ENCODE results near the gene ARHGEF3. TPM values are rescaled to one million over a fixed set of nuclear protein-coding genes. Genes with fewer than 3 reads are reported as not detected.
A peak's percentile ranks its signal among the peaks of the same experiment; 100 is the strongest.

ARHGEF3 gene
- total and polyA plus RNA-seq, 2 experiments from 2014 or later: 41.7 to 63.8 TPM

- peak within 1 kb of the TSS; percentile 99 for H2AFZ ChIP-seq
- H4K20me1 ChIP-seq (ENCODE audit: insufficient read depth, poor library complexity, severe bottlenecking): no peaks in the 10 kb centered on the region
These were observed 118.5 kb downstream of the ARHGEF3 start, which contains the start of gene TASOR for GRCh38 chr3:56683122-56683817. TSS of gene TASOR (minus strand) at chr3:56683265. CDS start at chr3:56683006, 259 bp downstream.

DNA sequence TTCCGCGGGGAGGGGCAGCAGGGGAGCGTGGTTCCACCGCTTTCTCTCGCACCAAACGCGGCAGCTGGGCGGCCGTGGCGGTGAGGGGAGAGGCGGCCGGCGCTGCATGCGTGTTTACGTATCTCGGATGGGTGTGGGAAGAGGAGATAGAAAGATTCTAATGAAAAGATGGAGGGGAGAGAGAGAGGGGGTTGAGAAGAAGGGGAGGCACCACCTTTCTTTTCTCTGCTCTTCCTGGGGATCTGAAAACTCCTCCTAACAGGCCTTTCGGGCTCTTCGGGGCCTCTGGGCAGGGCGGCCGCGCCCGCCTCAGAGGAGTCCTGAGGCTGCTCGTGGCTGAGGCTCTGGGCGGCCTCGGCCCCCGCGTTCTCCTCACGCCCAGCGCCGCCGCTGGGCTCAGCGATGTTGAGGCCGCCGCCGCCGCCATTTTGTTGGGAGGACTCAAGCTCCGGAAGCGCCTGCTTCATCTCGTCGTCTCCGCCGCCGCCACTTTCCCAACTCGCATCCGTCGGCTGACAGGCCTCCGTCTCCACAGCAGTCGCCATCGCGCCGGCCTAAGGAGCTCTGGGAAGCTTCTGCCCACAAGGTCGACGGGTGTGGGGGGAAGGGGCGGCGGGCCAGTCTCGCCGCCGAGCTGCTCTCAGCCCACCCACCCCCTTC lies 119.2 kb downstream of the ARHGEF3 start:
- no peaks in the 10 kb centered on the region for H3K36me3 ChIP-seq (replicated peaks; ENCODE audit: insufficient read depth, low read depth)
- peaks cover 48% of the 10 kb centered on the region for H3K79me2 ChIP-seq
- peak overlapping the region; percentile 100 for H3K27ac ChIP-seq
- H3K9me2 ChIP-seq (replicated peaks; ENCODE audit: insufficient read depth): no peaks in the 10 kb centered on the region
- TF ChIP-seq EZH2phosphoT487 (IDR thresholded peaks at IDR 0.05; ENCODE audit: low read depth, severe bottlenecking, unreplicated experiment) (no peak), EZH2 (IDR thresholded peaks at IDR 0.05; ENCODE audit: borderline replicate concordance) (no peak)
- TF ChIP-seq, protein P1, sequence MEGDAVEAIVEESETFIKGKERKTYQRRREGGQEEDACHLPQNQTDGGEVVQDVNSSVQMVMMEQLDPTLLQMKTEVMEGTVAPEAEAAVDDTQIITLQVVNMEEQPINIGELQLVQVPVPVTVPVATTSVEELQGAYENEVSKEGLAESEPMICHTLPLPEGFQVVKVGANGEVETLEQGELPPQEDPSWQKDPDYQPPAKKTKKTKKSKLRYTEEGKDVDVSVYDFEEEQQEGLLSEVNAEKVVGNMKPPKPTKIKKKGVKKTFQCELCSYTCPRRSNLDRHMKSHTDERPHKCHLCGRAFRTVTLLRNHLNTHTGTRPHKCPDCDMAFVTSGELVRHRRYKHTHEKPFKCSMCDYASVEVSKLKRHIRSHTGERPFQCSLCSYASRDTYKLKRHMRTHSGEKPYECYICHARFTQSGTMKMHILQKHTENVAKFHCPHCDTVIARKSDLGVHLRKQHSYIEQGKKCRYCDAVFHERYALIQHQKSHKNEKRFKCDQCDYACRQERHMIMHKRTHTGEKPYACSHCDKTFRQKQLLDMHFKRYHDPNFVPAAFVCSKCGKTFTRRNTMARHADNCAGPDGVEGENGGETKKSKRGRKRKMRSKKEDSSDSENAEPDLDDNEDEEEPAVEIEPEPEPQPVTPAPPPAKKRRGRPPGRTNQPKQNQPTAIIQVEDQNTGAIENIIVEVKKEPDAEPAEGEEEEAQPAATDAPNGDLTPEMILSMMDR (IDR thresholded peaks at IDR 0.05; ENCODE audit: poor library complexity): no peak
- H3K27me3 ChIP-seq: no peaks in the 10 kb centered on the region
- WGBS (ENCODE audit: low lambda C conversion rate, missing lambda C conversion rate): 1% methylated on average over 43 of the region's 58 CpGs
- peaks cover 4% of the 10 kb centered on the region for H3K9me3 ChIP-seq (ENCODE audit: low read depth)
- peak; percentile 87 for DNase-seq (ENCODE audit: low spot score)
- peak overlapping the region; percentile 99 for H2AFZ ChIP-seq
- peak overlapping the region; percentile 83 for H3K4me3 ChIP-seq
- H4K20me1 ChIP-seq (ENCODE audit: insufficient read depth, poor library complexity, severe bottlenecking): no peaks in the 10 kb centered on the region
- H3K4me1 ChIP-seq (ENCODE audit: insufficient read depth): peaks cover 3% of the 10 kb centered on the region
- peak overlapping the region; percentile 82 for H3K4me2 ChIP-seq

More at GRCh38 chr3:56683122-56683817, 118.5 kb downstream of the ARHGEF3 start, which contains the start of gene TASOR:
- no peak for TF ChIP-seq EZH2 (IDR thresholded peaks at IDR 0.05; ENCODE audit: borderline replicate concordance)
- TF ChIP-seq, protein P1 (IDR thresholded peaks at IDR 0.05; ENCODE audit: poor library complexity): no peak
- H3K79me2 ChIP-seq: peaks cover 43% of the 10 kb centered on the region
- peaks cover 3% of the 10 kb centered on the region for H3K4me1 ChIP-seq (ENCODE audit: insufficient read depth)
- peak within 1 kb of the TSS; percentile 82 for H3K4me2 ChIP-seq
- H3K9me3 ChIP-seq (ENCODE audit: low read depth): peaks cover 4% of the 10 kb centered on the region
- no peaks in the 10 kb centered on the region for H3K9me2 ChIP-seq (replicated peaks; ENCODE audit: insufficient read depth)
- no peaks in the 10 kb centered on the region for H3K36me3 ChIP-seq (replicated peaks; ENCODE audit: insufficient read depth, low read depth)
- peak within 1 kb of the TSS; percentile 100 for H3K27ac ChIP-seq
- WGBS (ENCODE audit: low lambda C conversion rate, missing lambda C conversion rate): 36% methylated on average over 58 of the region's 68 CpGs
- peak within 1 kb of the TSS; percentile 83 for H3K4me3 ChIP-seq
- DNase-seq (ENCODE audit: low spot score): peak; percentile 92
- no peaks in the 10 kb centered on the region for H3K27me3 ChIP-seq

DNA sequence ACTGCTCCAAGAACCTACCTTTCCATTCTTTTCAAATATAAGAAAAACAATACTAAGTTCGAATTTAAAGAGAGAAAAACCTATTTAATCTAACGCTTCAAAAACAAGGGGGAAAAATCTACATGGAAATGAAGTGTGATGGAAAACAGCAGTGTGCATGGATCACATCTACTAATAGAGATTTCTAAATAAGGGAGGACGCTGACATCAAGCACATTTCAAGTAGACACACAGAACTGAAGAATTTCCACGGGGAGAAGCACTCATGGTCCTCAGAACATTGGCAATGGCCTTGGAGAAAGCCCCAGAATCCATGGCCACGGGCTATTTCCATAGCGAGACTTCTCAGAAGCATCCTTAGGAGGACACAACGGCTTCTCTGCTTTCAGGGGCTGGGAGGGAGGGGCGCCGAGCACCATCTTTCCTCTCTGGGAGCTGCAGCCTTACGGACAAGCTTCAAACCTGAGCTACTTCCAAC lies 119.7 kb downstream of the ARHGEF3 start:
- Histone ChIP-seq H3K27ac (peak overlapping the region; percentile 100), H3K9me2 (replicated peaks; ENCODE audit: insufficient read depth) (no peaks in the 10 kb centered on the region), H3K27me3 (no peaks in the 10 kb centered on the region), H3K9me3 (ENCODE audit: low read depth) (peaks cover 4% of the 10 kb centered on the region), H3K4me1 (ENCODE audit: insufficient read depth) (peaks cover 3% of the 10 kb centered on the region), H2AFZ (peak overlapping the region; percentile 99), H3K79me2 (peaks cover 54% of the 10 kb centered on the region), H3K4me2 (peak overlapping the region; percentile 82), H3K4me3 (peak overlapping the region; percentile 83), H3K36me3 (replicated peaks; ENCODE audit: insufficient read depth, low read depth) (no peaks in the 10 kb centered on the region), H4K20me1 (ENCODE audit: insufficient read depth, poor library complexity, severe bottlenecking) (no peaks in the 10 kb centered on the region)
- TF ChIP-seq EZH2 (IDR thresholded peaks at IDR 0.05; ENCODE audit: borderline replicate concordance): no peak
- TF ChIP-seq EZH2phosphoT487 (IDR thresholded peaks at IDR 0.05; ENCODE audit: low read depth, severe bottlenecking, unreplicated experiment): no peak
- TF ChIP-seq, protein P1 (IDR thresholded peaks at IDR 0.05; ENCODE audit: poor library complexity): no peak
- 7% methylated on average over 10 of the region's 10 CpGs for WGBS (ENCODE audit: low lambda C conversion rate, missing lambda C conversion rate)
- DNase-seq (ENCODE audit: low spot score): no peak
